GM23338 (cell line): ENCODE results near the gene TPK1. TPM values are rescaled to one million over a fixed set of nuclear protein-coding genes. Genes with fewer than 3 reads are reported as not detected.

Source experiments
- ATAC-seq: fragments of 200-7000 bp; cut with Tn5 transposase; 3 replicates; pipeline ENCODE4 v1.9.1; 2020
- DNase-seq: peaks from one replicate; pipeline ENCODE4 v3.0.0-alpha.2; 2015; ENCODE audit warnings: low spot score
- H2AFZ ChIP-seq: fragments of 200-600 bp; sonication (generic); 2 replicates; pipeline ENCODE4 v1.8.0; 2016; ENCODE audit warnings: antibody characterized with exemption, mild to moderate bottlenecking, moderate library complexity
- H3F3A ChIP-seq: fragments of 200-600 bp; sonication (generic); replicated peaks from 2 replicates; pipeline ENCODE4 v1.8.0; 2017; ENCODE audit warnings: antibody characterized with exemption, mixed run types, low read depth
- H3K27ac ChIP-seq: fragments of 200-600 bp; sonication (generic); 2 replicates; pipeline ENCODE4 v1.6.1; 2016; ENCODE audit warnings: low read depth
- H3K27me3 ChIP-seq: fragments of 200-600 bp; sonication (generic); 2 replicates; pipeline ENCODE4 v1.8.0; 2016; ENCODE audit warnings: mild to moderate bottlenecking, mixed run types, moderate library complexity; ENCODE audit not compliant: insufficient read depth
- H3K36me3 ChIP-seq: fragments of 200-600 bp; sonication (generic); 2 replicates; pipeline ENCODE4 v1.8.0; 2016; ENCODE audit warnings: mild to moderate bottlenecking; ENCODE audit not compliant: insufficient read depth
- H3K4me1 ChIP-seq: fragments of 200-600 bp; sonication (generic); 2 replicates; pipeline ENCODE4 v1.8.0; 2016; ENCODE audit warnings: mild to moderate bottlenecking, moderate library complexity; ENCODE audit not compliant: insufficient read depth
- H3K4me2 ChIP-seq: fragments of 200-600 bp; sonication (generic); 2 replicates; pipeline ENCODE4 v1.7.1; 2017; ENCODE audit warnings: mixed run types
- H3K4me3 ChIP-seq: fragments of 200-600 bp; sonication (generic); 2 replicates; pipeline ENCODE4 v1.6.1; 2016; ENCODE audit warnings: mixed run types
- H3K79me2 ChIP-seq: fragments of 200-600 bp; sonication (generic); replicated peaks from 2 replicates; pipeline ENCODE4 v1.8.0; 2017; ENCODE audit warnings: mild to moderate bottlenecking; ENCODE audit not compliant: insufficient read depth
- H3K9me2 ChIP-seq: fragments of 200-600 bp; sonication (generic); 2 replicates; pipeline ENCODE4 v1.8.0; 2017; ENCODE audit not compliant: insufficient read depth
- H4K20me1 ChIP-seq: fragments of 200-600 bp; sonication (generic); replicated peaks from 2 replicates; pipeline ENCODE4 v1.8.0; 2017; ENCODE audit warnings: mild to moderate bottlenecking; ENCODE audit not compliant: insufficient read depth
- H3K27ac Mint-ChIP-seq: 2 replicates; pipeline ENCODE4 v1.8.0; 2020; ENCODE audit warnings: inconsistent platforms, mild to moderate bottlenecking, moderate library complexity, mixed read lengths
- H3K27me3 Mint-ChIP-seq: 3 replicates; pipeline ENCODE4 v1.8.0; 2022; ENCODE audit warnings: low read depth, mild to moderate bottlenecking, moderate library complexity, mixed read lengths, inconsistent platforms; ENCODE audit not compliant: insufficient read depth, poor library complexity
- H3K36me3 Mint-ChIP-seq: 3 replicates; pipeline ENCODE4 v1.8.0; 2021; ENCODE audit warnings: low read depth, mild to moderate bottlenecking, inconsistent platforms, moderate library complexity, mixed read lengths
- H3K4me1 Mint-ChIP-seq: 3 replicates; pipeline ENCODE4 v1.8.0; 2020; ENCODE audit warnings: mild to moderate bottlenecking, inconsistent platforms, mixed read lengths
- H3K4me3 Mint-ChIP-seq: 3 replicates; pipeline ENCODE4 v1.8.0; 2021; ENCODE audit warnings: moderate library complexity, mild to moderate bottlenecking, inconsistent platforms, mixed read lengths
- H3K9me3 Mint-ChIP-seq: 3 replicates; pipeline ENCODE4 v1.8.0; 2020; ENCODE audit warnings: moderate library complexity, mild to moderate bottlenecking, inconsistent platforms, mixed read lengths
- CREB1 ChIP-seq: fragments of 250-450 bp; sonication (Bioruptor Pico); IDR thresholded peaks from 2 replicates; pipeline ENCODE4 v1.5.0; 2020; ENCODE audit warnings: low read depth, mild to moderate bottlenecking, moderate library complexity
- EZH2 ChIP-seq: fragments of 200-600 bp; sonication (generic); IDR thresholded peaks from one replicate; pipeline ENCODE4 v1.8.0; 2017; ENCODE audit warnings: antibody characterized with exemption, mild to moderate bottlenecking, low read depth; ENCODE audit not compliant: unreplicated experiment
- EZH2phosphoT487 ChIP-seq: fragments of 200-600 bp; sonication (generic); IDR thresholded peaks from one replicate; pipeline ENCODE4 v1.8.1; 2018; ENCODE audit warnings: antibody characterized with exemption; ENCODE audit not compliant: unreplicated experiment
- JUNB ChIP-seq: IDR thresholded peaks from one replicate; pipeline ENCODE4 v1.6.1; 2016; ENCODE audit warnings: antibody characterized with exemption; ENCODE audit not compliant: unreplicated experiment
- NANOG ChIP-seq: IDR thresholded peaks from 2 replicates; pipeline ENCODE4 v1.6.1; 2016; ENCODE audit warnings: antibody characterized with exemption, borderline replicate concordance
- POLR2AphosphoS5 ChIP-seq: IDR thresholded peaks from 2 replicates; pipeline ENCODE4 v1.6.1; 2016; ENCODE audit warnings: antibody characterized with exemption, low read depth
- STAT1 ChIP-seq: IDR thresholded peaks from one replicate; pipeline ENCODE4 v1.6.1; 2016; ENCODE audit warnings: antibody characterized with exemption; ENCODE audit not compliant: unreplicated experiment
- ZNF114 ChIP-seq: fragments of 250-450 bp; sonication (Bioruptor Pico); IDR thresholded peaks from 2 replicates; pipeline ENCODE4 v1.5.0; 2020; ENCODE audit warnings: mild to moderate bottlenecking, moderate library complexity
- ZNF331 ChIP-seq: fragments of 250-450 bp; sonication (Bioruptor Pico); IDR thresholded peaks from 2 replicates; pipeline ENCODE4 v1.5.0; 2020; ENCODE audit warnings: low read depth, mild to moderate bottlenecking, moderate library complexity
- polyA plus RNA-seq: library from polyadenylated mRNA; unstranded; fragments of >200 nt; fragmentation: Nextera tagmentation; extraction: Ambion mirVana; gene quantifications from 2 replicates; pipeline ENCODE4 v1.2.1, GENCODE V29; 2016
- total RNA-seq: library from RNA; depleted of rRNA; stranded (reverse); fragments of >200 nt; shearing (Covaris generic); gene quantifications from 2 replicates; pipeline ENCODE4 v1.2.3, GENCODE V29; 2014
- TF ChIP-seq, protein P1 (sequence below), 2 experiments: fragments of 200-600 bp in 1 of 2; sonication (generic) in 1 of 2; conservative IDR thresholded peaks; 2 replicates each; pipeline versions ENCODE4 v1.5.1 to v1.6.1; 2016 to 2017; ENCODE audit warnings: antibody characterized with exemption in 2 of 2, low read depth in 2 of 2, mild to moderate bottlenecking in 2 of 2, moderate library complexity in 1 of 2
- TF ChIP-seq, protein P2 (sequence below): fragments of 250-450 bp; sonication (Bioruptor Pico); IDR thresholded peaks from 2 replicates; pipeline ENCODE4 v1.5.0; 2020; ENCODE audit warnings: mild to moderate bottlenecking, moderate library complexity
- TF ChIP-seq, protein P3 (sequence below): IDR thresholded peaks from one replicate; pipeline ENCODE4 v1.6.1; 2018; ENCODE audit warnings: antibody characterized with exemption; ENCODE audit not compliant: unreplicated experiment
- TF ChIP-seq, protein P4 (sequence below): IDR thresholded peaks from 2 replicates; pipeline ENCODE4 v1.6.1; 2016; ENCODE audit warnings: antibody characterized with exemption

Gene TPK1
- total and polyA plus RNA-seq, 2 experiments from 2014 or later = 2.6 to 2.9 TPM

DNA sequence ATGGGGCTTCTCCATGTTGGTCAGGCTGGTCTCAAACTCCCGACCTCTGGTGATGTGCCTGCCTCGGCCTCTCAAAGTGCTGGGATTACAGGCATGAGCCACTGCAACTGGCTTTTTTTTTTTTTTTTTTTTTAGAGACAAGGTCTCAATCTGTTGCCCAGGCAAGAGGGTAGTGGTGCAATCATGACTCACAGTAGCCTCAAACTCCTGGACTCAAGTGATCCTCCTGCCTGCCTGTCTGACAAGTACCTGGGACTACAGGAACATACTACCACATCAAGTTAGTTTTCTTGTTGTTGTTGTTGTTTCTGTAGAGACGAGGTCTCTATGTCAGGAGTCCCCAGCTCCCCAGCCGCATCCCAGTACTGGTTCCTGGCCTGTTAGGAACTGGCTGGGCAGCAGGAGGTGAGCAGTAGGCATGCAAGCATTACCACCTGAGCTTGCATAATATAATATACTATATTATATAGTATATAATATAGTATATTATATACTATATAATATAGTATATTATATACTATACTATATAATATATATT lies 55.7 kb downstream of the TPK1 start:
- H3K27ac Mint-ChIP-seq = no peak overlapping the region
- no peak for ATAC-seq

More for the DNA sequence above, 55.7 kb downstream of the TPK1 start:
- Histone ChIP-seq H3K4me1 (no peaks in the 10 kb centered on the region), H3K4me2 (no peak overlapping the region), H3K27ac (no peak overlapping the region), H3K9me2 (no peaks in the 10 kb centered on the region; the same call in 1 of the 2 replicates), H3K36me3 (no peaks in the 10 kb centered on the region), H2AFZ (no peak overlapping the region), H4K20me1 (no peaks in the 10 kb centered on the region), H3K4me3 (no peak overlapping the region), H3K27me3 (no peaks in the 10 kb centered on the region), H3F3A (no peaks in the 10 kb centered on the region), H3K79me2 (no peaks in the 10 kb centered on the region)
- DNase-seq = no peak
- no peaks in the 10 kb centered on the region for H3K27me3 Mint-ChIP-seq
- H3K4me1 Mint-ChIP-seq = peaks cover 11% of the 10 kb centered on the region
- TF ChIP-seq, protein P1, sequence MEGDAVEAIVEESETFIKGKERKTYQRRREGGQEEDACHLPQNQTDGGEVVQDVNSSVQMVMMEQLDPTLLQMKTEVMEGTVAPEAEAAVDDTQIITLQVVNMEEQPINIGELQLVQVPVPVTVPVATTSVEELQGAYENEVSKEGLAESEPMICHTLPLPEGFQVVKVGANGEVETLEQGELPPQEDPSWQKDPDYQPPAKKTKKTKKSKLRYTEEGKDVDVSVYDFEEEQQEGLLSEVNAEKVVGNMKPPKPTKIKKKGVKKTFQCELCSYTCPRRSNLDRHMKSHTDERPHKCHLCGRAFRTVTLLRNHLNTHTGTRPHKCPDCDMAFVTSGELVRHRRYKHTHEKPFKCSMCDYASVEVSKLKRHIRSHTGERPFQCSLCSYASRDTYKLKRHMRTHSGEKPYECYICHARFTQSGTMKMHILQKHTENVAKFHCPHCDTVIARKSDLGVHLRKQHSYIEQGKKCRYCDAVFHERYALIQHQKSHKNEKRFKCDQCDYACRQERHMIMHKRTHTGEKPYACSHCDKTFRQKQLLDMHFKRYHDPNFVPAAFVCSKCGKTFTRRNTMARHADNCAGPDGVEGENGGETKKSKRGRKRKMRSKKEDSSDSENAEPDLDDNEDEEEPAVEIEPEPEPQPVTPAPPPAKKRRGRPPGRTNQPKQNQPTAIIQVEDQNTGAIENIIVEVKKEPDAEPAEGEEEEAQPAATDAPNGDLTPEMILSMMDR (conservative IDR thresholded peaks at IDR 0.05; ENCODE audit: low read depth in 2 of 2) = no peak
- TF ChIP-seq STAT1 (no peak), ZNF114 (CRISPR knock-in tag) (no peak), NANOG (no peak), CREB1 (no peak), JUNB (no peak), ZNF331 (no peak), POLR2AphosphoS5 (no peak), EZH2 (no peak), EZH2phosphoT487 (no peak)
- TF ChIP-seq, protein P2, sequence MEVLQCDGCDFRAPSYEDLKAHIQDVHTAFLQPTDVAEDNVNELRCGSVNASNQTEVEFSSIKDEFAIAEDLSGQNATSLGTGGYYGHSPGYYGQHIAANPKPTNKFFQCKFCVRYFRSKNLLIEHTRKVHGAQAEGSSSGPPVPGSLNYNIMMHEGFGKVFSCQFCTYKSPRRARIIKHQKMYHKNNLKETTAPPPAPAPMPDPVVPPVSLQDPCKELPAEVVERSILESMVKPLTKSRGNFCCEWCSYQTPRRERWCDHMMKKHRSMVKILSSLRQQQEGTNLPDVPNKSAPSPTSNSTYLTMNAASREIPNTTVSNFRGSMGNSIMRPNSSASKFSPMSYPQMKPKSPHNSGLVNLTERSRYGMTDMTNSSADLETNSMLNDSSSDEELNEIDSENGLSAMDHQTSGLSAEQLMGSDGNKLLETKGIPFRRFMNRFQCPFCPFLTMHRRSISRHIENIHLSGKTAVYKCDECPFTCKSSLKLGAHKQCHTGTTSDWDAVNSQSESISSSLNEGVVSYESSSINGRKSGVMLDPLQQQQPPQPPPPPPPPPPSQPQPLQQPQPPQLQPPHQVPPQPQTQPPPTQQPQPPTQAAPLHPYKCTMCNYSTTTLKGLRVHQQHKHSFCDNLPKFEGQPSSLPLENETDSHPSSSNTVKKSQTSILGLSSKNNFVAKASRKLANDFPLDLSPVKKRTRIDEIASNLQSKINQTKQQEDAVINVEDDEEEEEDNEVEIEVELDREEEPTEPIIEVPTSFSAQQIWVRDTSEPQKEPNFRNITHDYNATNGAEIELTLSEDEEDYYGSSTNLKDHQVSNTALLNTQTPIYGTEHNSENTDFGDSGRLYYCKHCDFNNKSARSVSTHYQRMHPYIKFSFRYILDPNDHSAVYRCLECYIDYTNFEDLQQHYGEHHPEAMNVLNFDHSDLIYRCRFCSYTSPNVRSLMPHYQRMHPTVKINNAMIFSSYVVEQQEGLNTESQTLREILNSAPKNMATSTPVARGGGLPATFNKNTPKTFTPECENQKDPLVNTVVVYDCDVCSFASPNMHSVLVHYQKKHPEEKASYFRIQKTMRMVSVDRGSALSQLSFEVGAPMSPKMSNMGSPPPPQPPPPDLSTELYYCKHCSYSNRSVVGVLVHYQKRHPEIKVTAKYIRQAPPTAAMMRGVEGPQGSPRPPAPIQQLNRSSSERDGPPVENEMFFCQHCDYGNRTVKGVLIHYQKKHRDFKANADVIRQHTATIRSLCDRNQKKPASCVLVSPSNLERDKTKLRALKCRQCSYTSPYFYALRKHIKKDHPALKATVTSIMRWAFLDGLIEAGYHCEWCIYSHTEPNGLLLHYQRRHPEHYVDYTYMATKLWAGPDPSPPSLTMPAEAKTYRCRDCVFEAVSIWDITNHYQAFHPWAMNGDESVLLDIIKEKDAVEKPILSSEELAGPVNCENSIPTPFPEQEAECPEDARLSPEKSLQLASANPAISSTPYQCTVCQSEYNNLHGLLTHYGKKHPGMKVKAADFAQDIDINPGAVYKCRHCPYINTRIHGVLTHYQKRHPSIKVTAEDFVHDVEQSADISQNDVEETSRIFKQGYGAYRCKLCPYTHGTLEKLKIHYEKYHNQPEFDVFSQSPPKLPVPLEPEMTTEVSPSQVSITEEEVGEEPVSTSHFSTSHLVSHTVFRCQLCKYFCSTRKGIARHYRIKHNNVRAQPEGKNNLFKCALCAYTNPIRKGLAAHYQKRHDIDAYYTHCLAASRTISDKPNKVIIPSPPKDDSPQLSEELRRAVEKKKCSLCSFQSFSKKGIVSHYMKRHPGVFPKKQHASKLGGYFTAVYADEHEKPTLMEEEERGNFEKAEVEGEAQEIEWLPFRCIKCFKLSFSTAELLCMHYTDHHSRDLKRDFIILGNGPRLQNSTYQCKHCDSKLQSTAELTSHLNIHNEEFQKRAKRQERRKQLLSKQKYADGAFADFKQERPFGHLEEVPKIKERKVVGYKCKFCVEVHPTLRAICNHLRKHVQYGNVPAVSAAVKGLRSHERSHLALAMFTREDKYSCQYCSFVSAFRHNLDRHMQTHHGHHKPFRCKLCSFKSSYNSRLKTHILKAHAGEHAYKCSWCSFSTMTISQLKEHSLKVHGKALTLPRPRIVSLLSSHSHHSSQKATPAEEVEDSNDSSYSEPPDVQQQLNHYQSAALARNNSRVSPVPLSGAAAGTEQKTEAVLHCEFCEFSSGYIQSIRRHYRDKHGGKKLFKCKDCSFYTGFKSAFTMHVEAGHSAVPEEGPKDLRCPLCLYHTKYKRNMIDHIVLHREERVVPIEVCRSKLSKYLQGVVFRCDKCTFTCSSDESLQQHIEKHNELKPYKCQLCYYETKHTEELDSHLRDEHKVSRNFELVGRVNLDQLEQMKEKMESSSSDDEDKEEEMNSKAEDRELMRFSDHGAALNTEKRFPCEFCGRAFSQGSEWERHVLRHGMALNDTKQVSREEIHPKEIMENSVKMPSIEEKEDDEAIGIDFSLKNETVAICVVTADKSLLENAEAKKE (CRISPR knock-in tag) = no peak
- TF ChIP-seq, protein P3, sequence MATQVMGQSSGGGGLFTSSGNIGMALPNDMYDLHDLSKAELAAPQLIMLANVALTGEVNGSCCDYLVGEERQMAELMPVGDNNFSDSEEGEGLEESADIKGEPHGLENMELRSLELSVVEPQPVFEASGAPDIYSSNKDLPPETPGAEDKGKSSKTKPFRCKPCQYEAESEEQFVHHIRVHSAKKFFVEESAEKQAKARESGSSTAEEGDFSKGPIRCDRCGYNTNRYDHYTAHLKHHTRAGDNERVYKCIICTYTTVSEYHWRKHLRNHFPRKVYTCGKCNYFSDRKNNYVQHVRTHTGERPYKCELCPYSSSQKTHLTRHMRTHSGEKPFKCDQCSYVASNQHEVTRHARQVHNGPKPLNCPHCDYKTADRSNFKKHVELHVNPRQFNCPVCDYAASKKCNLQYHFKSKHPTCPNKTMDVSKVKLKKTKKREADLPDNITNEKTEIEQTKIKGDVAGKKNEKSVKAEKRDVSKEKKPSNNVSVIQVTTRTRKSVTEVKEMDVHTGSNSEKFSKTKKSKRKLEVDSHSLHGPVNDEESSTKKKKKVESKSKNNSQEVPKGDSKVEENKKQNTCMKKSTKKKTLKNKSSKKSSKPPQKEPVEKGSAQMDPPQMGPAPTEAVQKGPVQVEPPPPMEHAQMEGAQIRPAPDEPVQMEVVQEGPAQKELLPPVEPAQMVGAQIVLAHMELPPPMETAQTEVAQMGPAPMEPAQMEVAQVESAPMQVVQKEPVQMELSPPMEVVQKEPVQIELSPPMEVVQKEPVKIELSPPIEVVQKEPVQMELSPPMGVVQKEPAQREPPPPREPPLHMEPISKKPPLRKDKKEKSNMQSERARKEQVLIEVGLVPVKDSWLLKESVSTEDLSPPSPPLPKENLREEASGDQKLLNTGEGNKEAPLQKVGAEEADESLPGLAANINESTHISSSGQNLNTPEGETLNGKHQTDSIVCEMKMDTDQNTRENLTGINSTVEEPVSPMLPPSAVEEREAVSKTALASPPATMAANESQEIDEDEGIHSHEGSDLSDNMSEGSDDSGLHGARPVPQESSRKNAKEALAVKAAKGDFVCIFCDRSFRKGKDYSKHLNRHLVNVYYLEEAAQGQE = no peak
- TF ChIP-seq, protein P4, sequence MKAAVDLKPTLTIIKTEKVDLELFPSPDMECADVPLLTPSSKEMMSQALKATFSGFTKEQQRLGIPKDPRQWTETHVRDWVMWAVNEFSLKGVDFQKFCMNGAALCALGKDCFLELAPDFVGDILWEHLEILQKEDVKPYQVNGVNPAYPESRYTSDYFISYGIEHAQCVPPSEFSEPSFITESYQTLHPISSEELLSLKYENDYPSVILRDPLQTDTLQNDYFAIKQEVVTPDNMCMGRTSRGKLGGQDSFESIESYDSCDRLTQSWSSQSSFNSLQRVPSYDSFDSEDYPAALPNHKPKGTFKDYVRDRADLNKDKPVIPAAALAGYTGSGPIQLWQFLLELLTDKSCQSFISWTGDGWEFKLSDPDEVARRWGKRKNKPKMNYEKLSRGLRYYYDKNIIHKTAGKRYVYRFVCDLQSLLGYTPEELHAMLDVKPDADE = no peak
- H3K9me3 Mint-ChIP-seq = peaks cover 4% of the 10 kb centered on the region; the same call in 1 of the 3 replicates
- no peak overlapping the region for H3K4me3 Mint-ChIP-seq
- H3K36me3 Mint-ChIP-seq = peaks cover 3% of the 10 kb centered on the region; the same call in 1 of the 3 replicates
